ENCODE data around the gene GRID2.

- no peak for TF ChIP-seq CTCF (IDR thresholded peaks at IDR 0.05)
- no peak for TF ChIP-seq ZFX (IDR thresholded peaks at IDR 0.05; ENCODE audit: borderline replicate concordance)
Observed at GRCh38 chr4:92789741-92790140, 486.0 kb downstream of the GRID2 start.
